NOMO-1 treated with dmso at 0.1 percent for 144 hours (cell line): ENCODE results near the gene POLR2E.
"Not testable (repeated sequence)": the region's sequence is repeated elsewhere in the genome, so short reads cannot be mapped to it uniquely, and the experiment has no call there.

ENCODE experiments used
- DNase-seq: peaks from one replicate; lab custom pipeline; 2025; ENCODE audit not compliant: unreplicated experiment; lab: John Stamatoyannopoulos, UW

POLR2E gene

GRCh38 chr19:1094978-1095701 is at the start of gene POLR2E:
Gene POLR2E (minus strand): TSS chr19:1095375. CDS start chr19:1095315, 60 bp downstream.
- DNase-seq: peak; percentile 96

DNA sequence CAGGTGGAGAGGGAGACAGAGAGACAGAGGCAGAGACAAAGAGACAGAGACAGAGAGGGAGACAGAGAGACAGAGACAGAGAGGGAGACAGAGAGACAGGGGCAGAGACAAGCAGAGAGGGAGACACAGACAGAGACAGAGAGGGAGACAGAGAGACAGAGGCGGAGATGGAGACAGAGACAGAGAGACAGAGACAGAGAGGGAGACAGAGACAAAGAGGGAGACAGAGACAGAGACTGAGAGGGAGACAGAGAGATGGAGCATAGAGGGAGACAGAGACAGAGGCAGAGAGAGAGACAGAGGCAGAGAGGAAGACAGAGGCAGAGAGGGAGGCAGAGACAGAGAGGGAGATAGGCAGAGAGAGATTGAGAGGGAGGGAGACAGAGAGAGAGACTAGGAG is 49.6 kb upstream of the POLR2E start:
- no peak for DNase-seq

DNA sequence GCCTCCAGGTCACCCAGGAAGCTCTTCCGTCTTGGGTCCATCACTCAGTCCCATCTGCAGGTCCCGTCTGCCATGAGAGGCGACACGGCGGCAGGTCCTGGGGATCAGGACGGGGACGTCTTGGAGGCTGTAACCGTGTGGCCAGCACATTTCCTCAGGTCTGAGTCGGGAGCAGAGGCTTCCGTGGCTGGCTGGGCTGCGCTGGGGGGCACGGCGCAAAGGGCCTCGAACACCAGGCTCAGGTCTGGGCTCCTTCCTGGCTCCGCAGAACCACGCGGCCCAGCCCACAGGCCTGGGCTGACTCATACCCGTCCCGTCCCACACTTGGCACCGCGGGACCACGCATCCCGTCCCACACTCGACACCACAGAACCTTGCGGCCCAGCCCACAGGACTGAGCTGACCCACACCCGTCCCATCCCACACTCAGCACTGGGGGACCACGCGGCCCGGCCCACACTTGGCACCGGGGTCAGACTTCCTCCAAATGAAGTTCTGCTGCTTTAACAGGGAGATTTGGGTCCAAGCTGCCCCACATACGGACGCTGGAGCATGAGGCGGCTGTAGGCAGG is 48.7 kb upstream of the POLR2E start:
- DNase-seq: no peak

- no peak for DNase-seq
Measured at GRCh38 chr19:1141944-1142343, 46.8 kb upstream of the POLR2E start.

DNA sequence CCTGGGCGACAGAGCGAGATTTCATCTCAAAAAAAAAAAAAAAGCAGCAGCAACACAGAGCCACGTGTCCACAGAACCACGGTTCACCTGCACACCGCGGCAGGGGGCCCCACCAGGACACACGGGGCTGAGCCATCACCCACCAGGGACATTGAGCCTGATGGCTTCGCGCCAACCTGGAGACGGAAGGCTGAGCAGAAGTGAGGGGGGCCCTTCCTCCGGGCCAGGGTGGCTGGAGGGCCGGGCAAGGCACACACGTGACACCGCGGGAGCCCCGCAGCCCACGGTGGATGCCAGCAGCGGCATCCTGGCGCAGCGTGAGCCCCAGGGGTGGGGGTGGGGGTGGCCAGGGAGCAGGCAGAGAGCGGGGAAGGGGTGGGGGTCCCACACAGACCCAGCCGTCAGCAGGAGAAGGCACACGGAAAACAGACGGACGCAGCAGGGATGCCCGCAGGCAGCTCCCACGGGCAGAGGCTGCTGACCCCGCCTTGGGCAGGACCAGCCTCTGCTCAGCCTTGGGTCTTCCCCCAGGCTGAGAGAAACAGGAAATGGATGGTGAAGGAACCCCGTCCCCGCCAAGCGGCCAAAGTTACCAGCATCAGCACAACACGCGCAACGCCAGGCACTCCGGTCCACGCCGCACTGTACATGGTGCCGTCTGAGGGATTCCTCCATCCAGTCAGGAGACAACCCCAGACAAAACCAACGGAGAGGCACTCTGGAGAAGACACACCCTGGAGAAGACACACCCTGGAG is 45.3 kb upstream of the POLR2E start:
- DNase-seq: no peak

DNA sequence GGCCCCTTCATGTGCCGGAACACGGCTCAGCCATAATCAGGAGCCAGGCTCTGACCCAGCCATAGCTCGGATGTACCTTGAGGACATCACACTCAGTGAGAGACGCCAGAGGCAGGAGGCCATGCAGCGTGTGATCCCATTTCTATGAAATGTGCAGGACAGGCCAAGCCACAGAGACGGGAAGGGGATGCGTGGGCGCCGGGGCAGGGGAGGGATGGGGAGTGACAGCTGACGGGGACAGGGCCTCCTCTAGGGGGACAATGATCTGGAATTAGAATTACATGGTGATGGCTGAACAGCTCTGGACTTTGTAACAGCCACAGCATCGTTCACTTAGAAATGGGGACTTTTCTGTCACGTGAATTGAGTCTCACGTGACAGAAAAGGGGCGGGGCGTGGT is 44.0 kb upstream of the POLR2E start:
- no peak for DNase-seq

DNA sequence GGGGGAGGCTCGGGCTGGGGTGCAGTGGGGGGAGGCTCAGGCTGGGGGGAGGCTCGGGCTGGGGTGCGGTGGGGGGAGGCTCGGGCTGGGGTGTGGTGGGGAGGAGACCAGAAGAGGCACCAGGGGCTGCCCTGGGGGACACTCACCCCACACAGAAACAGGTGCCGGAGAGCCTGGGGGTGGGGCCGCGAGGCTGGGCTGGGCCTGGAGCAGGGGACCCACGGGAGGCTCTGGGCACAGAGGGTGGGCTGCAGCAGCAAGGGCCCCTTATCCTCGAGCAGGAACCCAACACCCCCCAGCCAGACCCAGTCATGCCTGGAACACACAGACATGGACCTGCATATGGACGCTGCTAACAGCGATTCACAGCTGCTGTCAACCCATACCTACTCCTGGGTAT is 42.9 kb upstream of the POLR2E start:
- no peak for DNase-seq

DNA sequence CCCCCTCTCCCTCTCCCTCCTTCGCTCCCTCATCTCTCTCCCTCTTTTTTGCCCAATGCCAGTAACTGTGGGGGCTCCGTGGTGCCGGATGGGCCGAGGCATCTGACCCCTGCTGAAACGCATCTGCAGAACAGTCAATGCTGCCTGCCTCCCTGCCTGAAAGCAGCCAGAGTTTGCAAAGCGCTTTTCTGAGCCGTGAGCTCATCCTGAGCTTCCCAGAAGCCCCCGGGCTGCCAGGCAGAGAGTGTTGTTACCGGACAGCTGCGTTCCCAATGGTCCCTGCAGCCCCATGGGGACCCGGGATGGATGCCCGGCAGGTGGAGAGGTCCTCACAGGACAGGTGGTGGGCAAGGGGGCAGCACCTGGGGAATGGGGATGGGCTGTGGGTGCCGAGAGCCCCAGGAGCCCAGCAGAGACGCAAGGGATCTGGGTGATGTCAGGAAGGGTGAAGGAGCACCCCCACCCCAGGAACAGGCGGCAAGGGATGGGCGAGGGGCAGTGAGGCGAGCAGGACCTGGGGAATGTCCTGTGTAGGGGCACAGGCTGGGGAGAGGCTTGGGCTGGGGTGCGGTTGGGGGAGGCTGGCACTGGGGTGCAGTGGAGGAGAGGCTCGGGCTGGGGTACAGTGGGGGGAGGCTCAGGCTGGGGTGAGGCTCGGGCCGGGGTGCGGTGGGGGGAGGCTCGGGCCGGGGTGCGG is 41.6 kb upstream of the POLR2E start:
- no peak for DNase-seq

DNA sequence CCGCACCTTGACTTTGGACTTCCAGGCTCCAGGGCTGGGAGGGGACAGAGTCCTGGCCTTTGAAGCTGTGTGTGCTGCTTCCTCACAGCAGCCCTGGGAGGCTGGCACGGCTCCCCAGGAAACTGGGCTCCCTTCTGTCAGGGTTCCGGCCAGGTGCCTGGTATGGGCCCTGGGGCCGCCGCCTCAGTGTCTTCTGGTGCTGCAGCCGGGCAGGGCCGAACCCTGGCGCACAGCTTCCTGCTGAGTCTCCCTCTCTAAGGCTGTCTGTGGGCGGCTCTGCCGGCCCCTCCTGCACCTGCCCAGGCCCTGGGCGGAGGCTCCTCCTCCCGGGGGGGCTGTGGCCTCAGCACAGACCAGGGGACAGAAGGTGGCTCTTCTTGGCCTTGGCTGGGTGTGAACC is 41.0 kb upstream of the POLR2E start:
- DNase-seq: no peak

DNA sequence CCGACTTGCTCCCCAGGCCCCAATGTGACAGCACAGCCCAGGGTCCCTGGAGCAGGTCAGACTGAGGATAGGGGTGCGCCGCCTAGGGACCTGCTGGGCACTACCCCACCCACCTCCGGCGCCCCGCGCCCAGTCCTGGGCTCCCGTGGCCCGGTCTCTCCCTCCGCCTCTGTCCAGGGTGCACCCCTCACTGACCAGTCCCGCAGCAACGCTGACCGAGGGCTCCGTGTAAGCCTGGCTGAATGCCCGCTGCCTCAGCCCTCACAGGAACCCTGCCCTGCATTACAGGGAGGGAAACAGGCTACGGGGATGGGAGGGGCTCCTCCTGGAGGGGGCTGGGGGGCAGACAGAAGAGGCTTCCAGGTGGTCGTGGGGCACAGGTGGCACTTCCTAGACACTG is 40.3 kb upstream of the POLR2E start:
- DNase-seq: no peak

- no peak for DNase-seq
Measured at GRCh38 chr19:1134431-1134830, 39.3 kb upstream of the POLR2E start.

- peak; percentile 26 for DNase-seq
Measured at GRCh38 chr19:1133471-1133929, 38.3 kb upstream of the POLR2E start.

- no peak for DNase-seq
Measured at GRCh38 chr19:1132552-1133383, 37.6 kb upstream of the POLR2E start.

- peak; percentile 88 for DNase-seq
Measured at GRCh38 chr19:1131718-1132551, 36.8 kb upstream of the POLR2E start.

- DNase-seq: no peak
Measured at GRCh38 chr19:1130771-1131717, 35.9 kb upstream of the POLR2E start.

- no peak for DNase-seq
Measured at GRCh38 chr19:1129535-1129934, 34.4 kb upstream of the POLR2E start.

- not testable (repeated sequence) for DNase-seq
Measured at GRCh38 chr19:1129084-1129483, 33.9 kb upstream of the POLR2E start.

- no peak for DNase-seq
Measured at GRCh38 chr19:1128106-1128505, 32.9 kb upstream of the POLR2E start.
